GM12878 (cell line): ENCODE results near the gene HMX2. TPM values are rescaled to one million over a fixed set of nuclear protein-coding genes. Genes with fewer than 3 reads are reported as not detected.
"Not testable (repeated sequence)": the region's sequence is repeated elsewhere in the genome, so short reads cannot be mapped to it uniquely, and the experiment has no call there.

Experiments
- ATAC-seq: fragments of 200-7000 bp; cut with Tn5 transposase; 3 replicates; pipeline ENCODE4 v1.9.1; 2020; ENCODE audit warnings: mild to moderate bottlenecking, moderate library complexity
- BruUV-seq: library from RNA; stranded (reverse); fragments of 400-500 nt; replicated peaks from 2 replicates; lab custom pipeline; 2021; lab: Mats Ljungman, UMichigan
- CTCF ChIA-PET: fragments of 300-600 bp; sonication (Branson Sonifier 250); formaldehyde crosslinking; extraction: SDS; loops from one replicate; lab custom pipeline; 2021; ENCODE audit warnings: inconsistent platforms; lab: Yijun Ruan, JAX
- POLR2A ChIA-PET: fragments of 350-600 bp; formaldehyde crosslinking; extraction: SDS; loops from one replicate; lab custom pipeline; 2021; ENCODE audit warnings: inconsistent platforms; lab: Charles Lee
- RAD21 ChIA-PET: fragments of 300-600 bp; sonication (Branson Sonifier 250); formaldehyde crosslinking; loops from one replicate; lab custom pipeline; 2023; ENCODE audit warnings: antibody characterized with exemption; ENCODE audit not compliant: unreplicated experiment; lab: Charles Lee
- SMC1A ChIA-PET: fragments of 300-600 bp; sonication (Branson Sonifier 250); formaldehyde crosslinking; loops from one replicate; lab custom pipeline; 2023; ENCODE audit not compliant: unreplicated experiment, uncharacterized antibody; lab: Charles Lee
- DNase-seq: peaks from one replicate; pipeline ENCODE4 v3.0.0-alpha.2; 2011; ENCODE audit warnings: low read depth, low spot score
- FAIRE-seq: peaks from 3 replicates; lab custom pipeline; 2011; peaks lifted over from hg19 to GRCh38; lab: Jason Lieb, UNC
- H2AFZ ChIP-seq: 2 replicates; pipeline ENCODE4 v1.6.0; 2011; ENCODE audit warnings: low read depth, low read length, control low read depth; ENCODE audit not compliant: control insufficient read depth
- H3K27ac ChIP-seq: 2 replicates; pipeline ENCODE4 v1.5.1; 2011; ENCODE audit warnings: control low read depth; ENCODE audit not compliant: control insufficient read depth, insufficient read depth
- H3K27me3 ChIP-seq, 2 experiments: replicated peaks in 1 of 2; 2 replicates each; pipeline versions ENCODE4 v1.6.0 to v1.6.1; 2011; ENCODE audit warnings: low read length in 1 of 2; ENCODE audit not compliant: control insufficient read depth in 2 of 2, insufficient read depth in 2 of 2
- H3K36me3 ChIP-seq, 2 experiments: 2 replicates each; pipeline ENCODE4 v1.5.1; 2011; ENCODE audit warnings: low read length in 1 of 2; ENCODE audit not compliant: control insufficient read depth in 2 of 2, insufficient read depth in 2 of 2
- H3K4me1 ChIP-seq: 2 replicates; pipeline ENCODE4 v1.6.1; 2011; ENCODE audit warnings: mild to moderate bottlenecking, low read length, moderate library complexity, mixed read lengths; ENCODE audit not compliant: control insufficient read depth, insufficient read depth
- H3K4me2 ChIP-seq: 2 replicates; pipeline ENCODE4 v1.6.0; 2011; ENCODE audit warnings: control low read depth; ENCODE audit not compliant: control insufficient read depth, insufficient read depth
- H3K4me3 ChIP-seq: fragments of 200-600 bp; sonication (generic); 2 replicates; pipeline ENCODE4 v1.5.1; 2016
- H3K79me2 ChIP-seq: 2 replicates; pipeline ENCODE4 v1.6.0; 2011; ENCODE audit warnings: low read length; ENCODE audit not compliant: control insufficient read depth, insufficient read depth
- H3K9ac ChIP-seq: 2 replicates; pipeline ENCODE4 v1.8.0; 2011; ENCODE audit warnings: low read length, control low read depth, mixed read lengths; ENCODE audit not compliant: control insufficient read depth, insufficient read depth
- H3K9me3 ChIP-seq: replicated peaks from 3 replicates; pipeline ENCODE4 v1.5.1; 2011; ENCODE audit warnings: mild to moderate bottlenecking, low read length; ENCODE audit not compliant: control insufficient read depth, insufficient read depth
- H4K20me1 ChIP-seq: 2 replicates; pipeline ENCODE4 v1.6.0; 2011; ENCODE audit not compliant: control insufficient read depth, insufficient read depth
- CUX1 ChIP-seq: IDR thresholded peaks from 2 replicates; pipeline ENCODE4 v1.6.1; 2012; ENCODE audit warnings: improper control_type of control experiment, low read depth, low read length; ENCODE audit not compliant: insufficient replicate concordance
- KDM1A ChIP-seq: fragments of 200-600 bp; sonication (generic); IDR thresholded peaks from 2 replicates; pipeline ENCODE4 v1.6.1; 2016; ENCODE audit warnings: borderline replicate concordance
- SIX5 ChIP-seq: IDR thresholded peaks from 2 replicates; pipeline ENCODE4 v1.6.1; 2011; ENCODE audit warnings: mild to moderate bottlenecking, low read depth, low read length, moderate library complexity; ENCODE audit not compliant: severe bottlenecking
- WGBS: methylation state at CpG from one replicate; pipeline ENCODE4 v1.1.6; 2016; ENCODE audit warnings: low lambda C conversion rate; ENCODE audit not compliant: insufficient replicate concordance, insufficient coverage; ENCODE audit errors: missing lambda C conversion rate; 5-methylcytosine and 5-hydroxymethylcytosine counted together
- in situ Hi-C: fragments of 300-500 bp; cut with MboI; formaldehyde crosslinking; loops from 9 replicates; pipeline ENCODE4 v1.14.3; 2018; ENCODE audit warnings: mixed read lengths
- intact Hi-C: fragments of 100-400 bp; cut with micrococcal nuclease; formaldehyde crosslinking; loops from one replicate; pipeline ENCODE4 v1.14.2; 2022; ENCODE audit not compliant: unreplicated experiment
- polyA plus RNA-seq, 11 experiments: library from polyadenylated mRNA; depleted of rRNA in 4 of 11; unstranded in 6 of 11; stranded (reverse) in 5 of 11; fragments of >200 nt; fragmentation: Nextera tagmentation in 4 of 11; fragmentation: Illumina TruSeq in 1 of 11; extraction: Ambion mirVana in 4 of 11; extraction: Trizol in 1 of 11; gene quantifications; 1 replicate in 1 of 11; 2 replicates in 10 of 11; pipeline versions ENCODE4 v1.2.1 to v1.2.3, GENCODE V29; 2011 to 2016; ENCODE audit warnings: inconsistent platforms in 2 of 11, missing spikeins in 2 of 11, low read depth in 1 of 11
- total RNA-seq, 4 experiments: library from RNA; depleted of rRNA in 3 of 4; stranded (reverse); fragments of >200 nt in 3 of 4; fragmentation: Illumina TruSeq in 1 of 4; extraction: Trizol in 1 of 4; gene quantifications; 2 replicates each; pipeline versions ENCODE4 v1.2.1 to v1.2.3, GENCODE V29; 2013 to 2021

Gene HMX2
- total and polyA plus RNA-seq, 10 of the 15 experiments (the other 5 are each of a cell fraction or from before 2014, with no cell fraction given): 1.4 to 31.3 (median 16.8) TPM; not detected in 1

GRCh38 chr10:123175389-123176387 is 27.8 kb downstream of the HMX2 start (continued):
- TF ChIP-seq CUX1 (no peak), SIX5 (peak; percentile 48), KDM1A (no peak)
- TF ChIP-seq, all 136 proteins: peak for 2

- CTCF ChIA-PET, DNase-seq, FAIRE-seq, SMC1A ChIA-PET, ATAC-seq, BruUV-seq, H3K79me2 ChIP-seq, H3K27ac ChIP-seq, H3K4me1 ChIP-seq, H3K9ac ChIP-seq, H2AFZ ChIP-seq, H3K9me3 ChIP-seq, in situ Hi-C loops, H4K20me1 ChIP-seq, RAD21 ChIA-PET, H3K4me2 ChIP-seq, intact Hi-C loops, H3K27me3 ChIP-seq, H3K4me3 ChIP-seq: not testable (repeated sequence)
- POLR2A ChIA-PET: interaction anchor here (0.8 to 0.9 kb wide), 2 partner anchors 13 to 26 kb away, joined by 3 read pairs; no protein-coding TSS in a partner anchor
- peaks cover 2 to 23% of the 10 kb centered on the region in 2 experiments for H3K36me3 ChIP-seq
- 100% methylated on average over 3 of the region's 4 CpGs for WGBS
Measured at GRCh38 chr10:123178390-123178789, 30.5 kb downstream of the HMX2 start.
